ENCODE results near the gene AURKB.
"Not testable (repeated sequence)": the region's sequence is repeated elsewhere in the genome, so short reads cannot be mapped to it uniquely, and the experiment has no call there.

The AURKB gene

DNA sequence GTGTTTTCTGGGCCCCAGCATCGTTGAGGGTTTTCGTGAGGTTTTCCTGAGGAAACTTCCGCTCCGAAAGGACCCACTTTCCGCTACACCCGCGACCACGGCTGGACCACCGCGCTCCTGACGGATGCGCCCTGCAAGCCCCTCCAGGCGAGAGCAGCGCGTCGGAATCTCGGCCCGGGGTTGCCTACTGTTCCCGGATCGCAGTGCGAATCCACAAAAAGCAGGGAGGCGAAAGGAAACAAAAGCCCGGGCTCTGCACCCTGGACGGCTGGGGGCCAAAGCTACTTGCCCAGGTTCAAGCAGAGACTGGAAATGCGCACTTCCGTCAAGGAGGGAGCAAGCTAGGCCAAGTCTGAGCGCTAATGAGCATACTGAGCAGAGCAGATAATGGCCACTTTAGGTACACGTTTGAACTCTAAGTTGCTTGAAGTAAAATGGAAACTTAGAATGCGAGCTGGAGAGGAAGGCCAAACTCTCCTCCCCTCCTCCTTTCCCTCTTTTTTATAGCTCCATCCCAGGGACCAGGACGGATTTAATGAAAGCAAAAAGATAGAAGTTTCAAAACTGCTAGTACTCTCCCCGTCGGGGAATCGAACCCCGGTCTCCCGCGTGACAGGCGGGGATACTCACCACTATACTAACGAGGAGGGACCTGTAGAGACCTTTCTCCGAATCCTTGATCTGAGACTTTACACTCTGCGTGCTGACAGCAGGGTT lies 11.4 kb upstream of the AURKB start:
- peak overlapping the region; percentile 81 for H3K4me3 ChIP-seq (ENCODE audit: control insufficient read depth, low read depth, low read length)
- TF ChIP-seq, protein P1, sequence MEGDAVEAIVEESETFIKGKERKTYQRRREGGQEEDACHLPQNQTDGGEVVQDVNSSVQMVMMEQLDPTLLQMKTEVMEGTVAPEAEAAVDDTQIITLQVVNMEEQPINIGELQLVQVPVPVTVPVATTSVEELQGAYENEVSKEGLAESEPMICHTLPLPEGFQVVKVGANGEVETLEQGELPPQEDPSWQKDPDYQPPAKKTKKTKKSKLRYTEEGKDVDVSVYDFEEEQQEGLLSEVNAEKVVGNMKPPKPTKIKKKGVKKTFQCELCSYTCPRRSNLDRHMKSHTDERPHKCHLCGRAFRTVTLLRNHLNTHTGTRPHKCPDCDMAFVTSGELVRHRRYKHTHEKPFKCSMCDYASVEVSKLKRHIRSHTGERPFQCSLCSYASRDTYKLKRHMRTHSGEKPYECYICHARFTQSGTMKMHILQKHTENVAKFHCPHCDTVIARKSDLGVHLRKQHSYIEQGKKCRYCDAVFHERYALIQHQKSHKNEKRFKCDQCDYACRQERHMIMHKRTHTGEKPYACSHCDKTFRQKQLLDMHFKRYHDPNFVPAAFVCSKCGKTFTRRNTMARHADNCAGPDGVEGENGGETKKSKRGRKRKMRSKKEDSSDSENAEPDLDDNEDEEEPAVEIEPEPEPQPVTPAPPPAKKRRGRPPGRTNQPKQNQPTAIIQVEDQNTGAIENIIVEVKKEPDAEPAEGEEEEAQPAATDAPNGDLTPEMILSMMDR (conservative IDR thresholded peaks at IDR 0.05; ENCODE audit: control insufficient read depth, insufficient read depth, low read depth, low read length): no peak
- peak; percentile 90 for DNase-seq (ENCODE audit: low read depth)

- DNase-seq (ENCODE audit: low read depth): peak; percentile 91
Observed at GRCh38 chr17:8220783-8221662, 10.6 kb upstream of the AURKB start.

GRCh38 chr17:8214000-8214399 lies 3.6 kb upstream of the AURKB start:
- H3K4me3 ChIP-seq (ENCODE audit: control insufficient read depth, low read depth, low read length); DNase-seq (ENCODE audit: low read depth): not testable (repeated sequence)

More at GRCh38 chr17:8220783-8221662, 10.6 kb upstream of the AURKB start:
- TF ChIP-seq, protein P1 (conservative IDR thresholded peaks at IDR 0.05; ENCODE audit: control insufficient read depth, insufficient read depth, low read depth, low read length): no peak
- peak overlapping the region; percentile 81 for H3K4me3 ChIP-seq (ENCODE audit: control insufficient read depth, low read depth, low read length)

DNA sequence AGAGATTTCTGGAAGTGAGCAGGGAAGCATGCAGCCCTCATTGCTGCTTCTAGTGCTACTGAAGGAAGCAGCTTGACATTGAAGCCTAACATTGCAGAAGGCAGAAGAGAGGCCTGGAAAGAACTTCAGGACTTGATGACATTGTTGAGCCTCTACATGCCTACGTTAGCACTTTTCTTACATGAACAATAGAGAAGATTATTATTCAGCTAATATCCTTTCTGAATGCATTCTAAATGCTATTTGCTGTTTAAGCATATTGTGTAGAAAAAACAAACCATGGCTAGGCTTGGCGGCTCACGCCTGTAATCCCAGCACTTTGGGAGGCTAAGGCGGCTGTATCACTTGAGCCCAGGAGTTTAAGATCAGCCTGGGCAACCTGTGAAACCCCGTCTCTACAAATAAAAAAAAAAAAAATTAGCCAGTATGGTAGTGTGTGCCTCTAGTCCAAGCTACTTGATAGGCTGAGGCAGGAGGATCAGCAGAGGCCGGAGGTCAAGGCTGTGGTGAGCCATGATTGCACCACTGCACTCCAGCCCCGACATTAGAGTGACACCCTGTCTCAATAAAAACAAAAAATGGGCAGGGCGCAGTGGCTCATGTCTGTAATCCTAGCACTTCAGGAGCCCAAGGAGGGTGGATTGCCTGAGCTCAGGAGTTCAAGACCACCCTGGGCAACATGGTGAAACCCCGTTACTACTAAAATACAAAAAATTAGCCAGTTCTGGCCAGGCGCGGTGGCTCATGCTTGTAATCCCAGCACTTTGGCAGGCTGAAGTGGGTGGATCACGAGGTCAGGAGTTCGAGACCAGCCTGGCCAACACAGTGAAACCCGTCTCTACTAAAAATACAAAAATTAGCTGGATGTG lies 2.2 kb upstream of the AURKB start:
- no peak overlapping the region for H3K4me3 ChIP-seq (ENCODE audit: control insufficient read depth, low read depth, low read length)
- TF ChIP-seq, protein P1 (conservative IDR thresholded peaks at IDR 0.05; ENCODE audit: control insufficient read depth, insufficient read depth, low read depth, low read length): no peak
- peak; percentile 53 for DNase-seq (ENCODE audit: low read depth)

GRCh38 chr17:8210761-8211458 lies 535 bp upstream of the AURKB start:
- DNase-seq (ENCODE audit: low read depth): peak; percentile 43
- TF ChIP-seq, protein P1 (conservative IDR thresholded peaks at IDR 0.05; ENCODE audit: control insufficient read depth, insufficient read depth, low read depth, low read length): no peak
- peak overlapping the region; percentile 89 for H3K4me3 ChIP-seq (ENCODE audit: control insufficient read depth, low read depth, low read length)

DNA sequence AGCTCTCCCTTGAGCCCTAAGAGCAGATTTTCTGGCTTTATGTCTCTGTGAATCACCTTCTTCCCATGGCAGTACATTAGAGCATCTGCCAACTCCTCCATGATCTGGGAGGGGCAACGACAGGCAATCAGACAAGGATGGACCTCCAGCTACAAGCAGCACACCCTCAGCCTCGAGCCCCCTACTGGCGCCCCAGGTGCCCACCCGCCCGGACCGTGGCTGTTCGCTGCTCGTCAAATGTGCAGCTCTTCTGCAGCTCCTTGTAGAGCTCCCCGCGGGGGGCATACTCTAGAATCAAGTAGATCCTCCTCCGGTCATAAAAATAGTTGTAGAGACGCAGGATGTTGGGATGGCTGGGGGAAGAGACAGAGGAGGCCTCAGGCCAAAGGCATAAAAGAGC lies 3.8 kb downstream of the AURKB start:
- DNase-seq (ENCODE audit: low read depth): no peak
- TF ChIP-seq, protein P1 (conservative IDR thresholded peaks at IDR 0.05; ENCODE audit: control insufficient read depth, insufficient read depth, low read depth, low read length): no peak
- no peak overlapping the region for H3K4me3 ChIP-seq (ENCODE audit: control insufficient read depth, low read depth, low read length)

Data from fibroblast of mammary gland (primary cell).